Hypothalamus (tissue), 51 donors: ENCODE results near the gene PAPOLB.
A peak's percentile ranks its signal among the peaks of the same experiment; 100 is the strongest.

Experiments used
- DNase-seq, 51 donors: peaks; one replicate each; lab custom pipeline; 2025; lab: John Stamatoyannopoulos, UW

The PAPOLB gene

GRCh38 chr7:4828720-4829383 is 33.0 kb downstream of the PAPOLB start:
- DNase-seq, result no peak

GRCh38 chr7:4825081-4825480 is 36.7 kb downstream of the PAPOLB start:
- no peak for DNase-seq

GRCh38 chr7:4824120-4824775 is 37.6 kb downstream of the PAPOLB start:
- DNase-seq, result peak in 14 of 51 donors; percentile 12 to 44 (median 28)

- DNase-seq, result no peak
These were observed 38.2 kb downstream of the PAPOLB start for GRCh38 chr7:4823441-4824119.

- DNase-seq, result no peak
These were observed 39.2 kb downstream of the PAPOLB start for GRCh38 chr7:4822677-4823076.

GRCh38 chr7:4820967-4821471 is 40.8 kb downstream of the PAPOLB start:
- DNase-seq, result no peak

GRCh38 chr7:4820405-4820966 is 41.3 kb downstream of the PAPOLB start:
- DNase-seq, result no peak

GRCh38 chr7:4819560-4820404 is 42.0 kb downstream of the PAPOLB start:
- no peak for DNase-seq

GRCh38 chr7:4818000-4818794 is 43.6 kb downstream of the PAPOLB start:
- no peak for DNase-seq

GRCh38 chr7:4817178-4817901 is 44.5 kb downstream of the PAPOLB start:
- no peak for DNase-seq

GRCh38 chr7:4816419-4817080 is 45.3 kb downstream of the PAPOLB start:
- no peak for DNase-seq

- no peak for DNase-seq
These were observed 46.0 kb downstream of the PAPOLB start for GRCh38 chr7:4815609-4816418.

GRCh38 chr7:4815121-4815520 is 46.7 kb downstream of the PAPOLB start:
- DNase-seq, result no peak

GRCh38 chr7:4814433-4814832 is 47.4 kb downstream of the PAPOLB start:
- no peak for DNase-seq

GRCh38 chr7:4809666-4810065 is 52.2 kb downstream of the PAPOLB start:
- DNase-seq, result no peak

GRCh38 chr7:4809091-4809591 is 52.7 kb downstream of the PAPOLB start:
- DNase-seq, result peak in 20 of 51 donors; percentile 11 to 54 (median 26)

- no peak for DNase-seq
These were observed 53.3 kb downstream of the PAPOLB start for GRCh38 chr7:4808565-4808964.
